SK-N-MC (cell line): ENCODE data around the gene NPAT.

Experiments
- EZH2 ChIP-seq: fragments of 200-600 bp; sonication (generic); IDR thresholded peaks from one replicate; pipeline ENCODE4 v1.6.1; 2017; ENCODE audit warnings: antibody characterized with exemption
- POLR2AphosphoS5 ChIP-seq: IDR thresholded peaks from 2 replicates; pipeline ENCODE4 v1.6.1; 2012; ENCODE audit warnings: mild to moderate bottlenecking, low read depth, low read length, borderline replicate concordance

DNA sequence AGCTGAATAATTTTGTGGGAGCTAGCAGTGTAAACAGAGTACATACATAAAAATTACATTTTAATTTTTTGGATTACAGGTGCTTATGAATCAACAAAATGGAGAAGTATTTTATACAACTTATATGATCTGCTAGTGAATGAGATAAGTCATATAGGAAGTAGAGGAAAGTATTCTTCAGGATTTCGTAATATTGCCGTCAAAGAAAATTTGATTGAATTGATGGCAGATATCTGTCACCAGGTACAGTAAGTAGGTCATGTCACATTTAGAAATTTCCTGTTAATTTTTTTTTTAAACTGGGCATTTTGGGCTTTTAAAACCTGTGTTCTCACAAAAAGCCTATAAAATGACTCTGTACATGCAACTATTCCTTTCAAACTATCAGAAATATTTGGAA lies 24.4 kb upstream of the NPAT start:
- TF ChIP-seq POLR2AphosphoS5 (no peak), EZH2 (no peak)
